Sigmoid colon (tissue), 4 donors: ENCODE data around the gene HIPK4.

Experiments
- EP300 ChIP-seq, 4 donors: sonication (generic); formaldehyde crosslinking; IDR thresholded peaks; one replicate each; pipeline ENCODE4 v1.6.1; 2017; ENCODE audit warnings: antibody characterized with exemption in 4 of 4
- POLR2A ChIP-seq, 2 donors: fragments of 450-650 bp; IDR thresholded peaks; one replicate each; pipeline ENCODE4 v1.6.1; 2016; ENCODE audit warnings: antibody characterized with exemption in 2 of 2, mild to moderate bottlenecking in 2 of 2, moderate library complexity in 2 of 2
- POLR2AphosphoS5 ChIP-seq, 4 donors: sonication (generic); formaldehyde crosslinking; IDR thresholded peaks; one replicate each; pipeline ENCODE4 v1.6.1; 2017; ENCODE audit warnings: antibody characterized with exemption in 4 of 4
- TF ChIP-seq, protein P1 (sequence below), 4 experiments: fragments of 450-650 bp in 3 of 4; fragments of 200-600 bp in 1 of 4; IDR thresholded peaks; one replicate each; pipeline ENCODE4 v1.5.1; 2016 to 2019; ENCODE audit warnings: antibody characterized with exemption in 4 of 4, mild to moderate bottlenecking in 3 of 4, moderate library complexity in 2 of 4

DNA sequence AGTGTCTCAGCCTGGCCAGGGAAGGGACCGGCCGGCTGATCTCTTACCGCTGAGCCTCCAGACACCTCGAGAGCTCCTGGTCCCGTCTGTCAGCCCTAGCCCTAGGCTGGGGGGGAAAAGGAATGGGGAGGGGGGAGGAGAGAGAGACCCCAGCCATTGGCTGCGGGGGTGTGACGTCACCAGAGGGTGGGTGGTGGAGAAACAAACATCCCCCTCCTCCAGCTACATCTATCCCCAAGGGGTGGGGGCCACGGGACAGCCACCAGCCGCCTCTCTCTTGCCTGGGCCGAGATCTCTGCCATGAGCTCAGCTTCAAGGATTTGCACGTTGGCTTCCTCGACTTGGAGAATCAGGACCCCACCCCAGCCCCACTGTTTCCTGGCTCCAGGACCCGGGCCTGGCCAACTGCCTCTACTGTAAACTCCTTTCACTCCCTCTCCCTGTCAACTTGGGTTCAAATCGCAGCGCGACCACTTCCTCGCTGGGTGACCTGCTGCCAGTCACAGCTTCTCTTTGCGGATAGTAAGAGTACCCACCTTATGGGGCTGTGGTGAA lies 23.4 kb upstream of the HIPK4 start, which contains the start of gene PRX:
- TF ChIP-seq POLR2AphosphoS5 (IDR thresholded peaks at IDR 0.05) (no peak), POLR2A (IDR thresholded peaks at IDR 0.05) (no peak), EP300 (IDR thresholded peaks at IDR 0.05) (no peak)
- TF ChIP-seq, protein P1, sequence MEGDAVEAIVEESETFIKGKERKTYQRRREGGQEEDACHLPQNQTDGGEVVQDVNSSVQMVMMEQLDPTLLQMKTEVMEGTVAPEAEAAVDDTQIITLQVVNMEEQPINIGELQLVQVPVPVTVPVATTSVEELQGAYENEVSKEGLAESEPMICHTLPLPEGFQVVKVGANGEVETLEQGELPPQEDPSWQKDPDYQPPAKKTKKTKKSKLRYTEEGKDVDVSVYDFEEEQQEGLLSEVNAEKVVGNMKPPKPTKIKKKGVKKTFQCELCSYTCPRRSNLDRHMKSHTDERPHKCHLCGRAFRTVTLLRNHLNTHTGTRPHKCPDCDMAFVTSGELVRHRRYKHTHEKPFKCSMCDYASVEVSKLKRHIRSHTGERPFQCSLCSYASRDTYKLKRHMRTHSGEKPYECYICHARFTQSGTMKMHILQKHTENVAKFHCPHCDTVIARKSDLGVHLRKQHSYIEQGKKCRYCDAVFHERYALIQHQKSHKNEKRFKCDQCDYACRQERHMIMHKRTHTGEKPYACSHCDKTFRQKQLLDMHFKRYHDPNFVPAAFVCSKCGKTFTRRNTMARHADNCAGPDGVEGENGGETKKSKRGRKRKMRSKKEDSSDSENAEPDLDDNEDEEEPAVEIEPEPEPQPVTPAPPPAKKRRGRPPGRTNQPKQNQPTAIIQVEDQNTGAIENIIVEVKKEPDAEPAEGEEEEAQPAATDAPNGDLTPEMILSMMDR (IDR thresholded peaks at IDR 0.05): no peak
